SJSA1 (cell line): Measurements from ENCODE around the gene RNFT2. TPM values are rescaled to one million over a fixed set of nuclear protein-coding genes. Genes with fewer than 3 reads are reported as not detected.

Source experiments
- DNase-seq, 2 experiments: peaks; one replicate each; pipeline ENCODE4 v3.0.0-alpha.2; 2015 to 2020; ENCODE audit warnings: low spot score in 2 of 2, low read depth in 1 of 2
- H3K27ac ChIP-seq: fragments of 250-450 bp; sonication (Bioruptor Pico); 2 replicates; pipeline ENCODE4 v1.5.1; 2020; ENCODE audit warnings: mild to moderate bottlenecking, moderate library complexity
- H3K27me3 ChIP-seq: fragments of 250-450 bp; sonication (Bioruptor Pico); replicated peaks from 2 replicates; pipeline ENCODE4 v1.5.1; 2020; ENCODE audit warnings: mild to moderate bottlenecking, moderate library complexity
- H3K36me3 ChIP-seq: fragments of 250-450 bp; sonication (Bioruptor Pico); 2 replicates; pipeline ENCODE4 v1.5.1; 2020; ENCODE audit warnings: mild to moderate bottlenecking
- H3K4me1 ChIP-seq: fragments of 250-450 bp; sonication (Bioruptor Pico); replicated peaks from 2 replicates; pipeline ENCODE4 v1.6.1; 2021; ENCODE audit warnings: mild to moderate bottlenecking
- H3K4me3 ChIP-seq: fragments of 250-450 bp; sonication (Bioruptor Pico); 2 replicates; pipeline ENCODE4 v1.5.1; 2020; ENCODE audit warnings: mild to moderate bottlenecking
- H3K9me3 ChIP-seq: fragments of 250-450 bp; sonication (Bioruptor Pico); replicated peaks from 2 replicates; pipeline ENCODE4 v1.5.1; 2020; ENCODE audit warnings: mild to moderate bottlenecking
- total RNA-seq: library from RNA; depleted of rRNA; stranded (reverse); fragments of >200 nt; shearing (Covaris generic); gene quantifications from 2 replicates; pipeline ENCODE4 v1.2.3, GENCODE V29; 2014; rRNA removed

RNFT2 gene
- total RNA-seq, 1 experiment from 2014 or later: 0.63 TPM

DNA sequence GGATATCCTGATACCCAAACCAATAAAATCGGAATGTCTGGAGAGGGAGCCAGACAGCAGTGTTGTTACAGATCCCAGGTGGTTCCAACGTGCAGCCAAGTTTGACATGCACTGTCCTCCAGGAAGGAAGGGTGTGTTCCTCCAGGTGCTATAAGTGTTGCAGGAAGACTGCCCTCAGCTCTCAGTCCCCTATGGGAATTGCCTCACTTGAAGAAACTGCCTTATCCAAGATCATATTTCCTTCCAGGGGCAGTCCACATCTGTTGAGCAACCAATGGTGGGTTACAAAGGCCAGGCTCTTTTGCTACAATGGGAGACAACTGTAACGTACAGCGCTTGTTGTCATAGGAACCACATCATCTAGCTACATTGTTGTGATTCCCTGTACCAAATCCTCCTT, 159.4 kb downstream of the RNFT2 start:
- no peaks in the 10 kb centered on the region for H3K36me3 ChIP-seq
- H3K27me3 ChIP-seq: 0 out of 2 replicates have a peak, but pooled peaks cover 13% of the 10 kb centered on the region
- H3K9me3 ChIP-seq: no peaks in the 10 kb centered on the region; the same call in 1 of the 2 replicates
- no peak for DNase-seq
- no peak overlapping the region for H3K4me3 ChIP-seq
- H3K27ac ChIP-seq: no peak overlapping the region
- no peaks in the 10 kb centered on the region for H3K4me1 ChIP-seq

DNA sequence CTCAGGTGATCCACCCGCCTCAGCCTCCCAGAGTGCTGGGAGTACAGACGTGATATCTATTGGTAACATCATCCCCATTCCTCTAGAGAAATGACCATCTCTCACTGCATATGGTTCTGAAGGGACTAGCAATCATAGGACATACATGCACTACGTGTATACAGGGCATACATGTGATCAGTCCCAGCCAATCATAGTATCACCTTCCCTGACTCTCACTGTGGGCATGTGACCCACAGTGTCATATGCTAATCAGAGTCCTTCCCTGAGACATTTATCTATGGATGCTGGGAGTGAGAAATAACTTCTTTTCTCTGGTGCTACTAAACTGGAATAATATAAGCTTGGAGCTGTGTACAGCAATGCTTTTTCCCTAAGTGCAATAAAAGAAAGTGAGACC, 160.6 kb downstream of the RNFT2 start:
- Histone ChIP-seq H3K27me3 (0 out of 2 replicates have a peak, but pooled peaks cover 13% of the 10 kb centered on the region), H3K4me1 (no peaks in the 10 kb centered on the region), H3K27ac (no peak overlapping the region), H3K4me3 (no peak overlapping the region), H3K9me3 (no peaks in the 10 kb centered on the region; the same call in 1 of the 2 replicates), H3K36me3 (no peaks in the 10 kb centered on the region)
- no peak for DNase-seq

DNA sequence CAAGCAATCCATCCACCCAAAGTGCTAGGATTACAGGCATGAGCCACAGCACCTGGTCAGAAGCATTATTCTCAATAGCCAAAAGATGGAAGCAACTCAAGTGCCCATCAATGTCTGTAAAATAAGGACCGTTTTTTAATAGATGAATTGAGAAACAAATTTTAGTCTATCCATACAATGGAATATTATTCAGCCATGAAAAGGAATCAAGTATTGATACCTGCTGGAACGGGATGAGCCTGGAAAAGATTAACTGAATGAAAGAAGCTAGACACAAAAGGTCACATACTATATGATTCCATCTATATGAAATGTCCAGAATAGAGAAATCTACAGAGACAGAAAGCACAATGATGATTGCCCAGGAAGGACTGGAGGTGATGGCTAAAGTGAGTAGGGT, 163.5 kb downstream of the RNFT2 start:
- no peak for DNase-seq
- H3K27ac ChIP-seq: no peak overlapping the region
- H3K9me3 ChIP-seq: no peaks in the 10 kb centered on the region; the same call in 1 of the 2 replicates
- no peaks in the 10 kb centered on the region for H3K36me3 ChIP-seq
- H3K4me3 ChIP-seq: no peak overlapping the region
- H3K27me3 ChIP-seq: 0 out of 2 replicates have a peak, but pooled peaks cover 13% of the 10 kb centered on the region
- H3K4me1 ChIP-seq: no peaks in the 10 kb centered on the region

Other genes starting within 250 kb of the RNFT2 start
- 0.37 TPM in 1 of 2 replicates, not detected in the other for gene MAP1LC3B2, start 178.9 kb upstream of the RNFT2 start, total RNA-seq
- gene SPRING1, start 246 bp upstream of the RNFT2 start, total RNA-seq: 21.1 and 25.4 TPM in 2 replicates
- not detected in 2 replicates for gene HRK, start 143.1 kb downstream of the RNFT2 start, total RNA-seq
- gene FBXW8, start 172.6 kb downstream of the RNFT2 start, total RNA-seq: 9.9 and 10.3 TPM in 2 replicates